Peyer's patch (tissue), 4 donors: Measurements from ENCODE around the gene DISP3.

ENCODE experiments used
- CTCF ChIP-seq, 6 experiments: fragments of 450-650 bp in 4 of 6; fragments of 200-600 bp in 2 of 6; sonication (generic) in 1 of 6; IDR thresholded peaks; one replicate each; pipeline ENCODE4 v1.5.1; 2017 to 2019; ENCODE audit warnings: antibody characterized with exemption in 6 of 6, mild to moderate bottlenecking in 3 of 6, moderate library complexity in 1 of 6
- POLR2A ChIP-seq, 2 donors: fragments of 450-650 bp; IDR thresholded peaks; one replicate each; pipeline ENCODE4 v1.5.1; 2017; ENCODE audit warnings: antibody characterized with exemption in 2 of 2, mild to moderate bottlenecking in 2 of 2, moderate library complexity in 2 of 2

GRCh38 chr1:11434926-11435325, 44.0 kb upstream of the DISP3 start:
- no peak for TF ChIP-seq CTCF (IDR thresholded peaks at IDR 0.05)
- TF ChIP-seq POLR2A (IDR thresholded peaks at IDR 0.05) = no peak
